Suprapubic skin (tissue), 4 donors: Measurements from ENCODE around the gene LRMDA. TPM values are rescaled to one million over a fixed set of nuclear protein-coding genes. Genes with fewer than 3 reads are reported as not detected.

ENCODE experiments used
- DNase-seq, 2 donors: peaks; one replicate each; pipeline ENCODE4 v3.0.0-alpha.2; 2019; ENCODE audit warnings: low spot score in 2 of 2
- H3K27ac ChIP-seq: fragments of 200-600 bp; sonication (generic); one replicate; pipeline ENCODE4 v1.5.1; 2019
- H3K27me3 ChIP-seq: fragments of 200-600 bp; sonication (generic); one replicate; pipeline ENCODE4 v1.5.1; 2019
- H3K36me3 ChIP-seq: fragments of 200-600 bp; sonication (generic); one replicate; pipeline ENCODE4 v1.5.1; 2019
- H3K4me1 ChIP-seq: fragments of 200-600 bp; sonication (generic); one replicate; pipeline ENCODE4 v1.5.1; 2019
- H3K4me3 ChIP-seq: fragments of 200-600 bp; sonication (generic); one replicate; pipeline ENCODE4 v1.5.1; 2019; ENCODE audit warnings: mild to moderate bottlenecking
- H3K9me3 ChIP-seq: fragments of 200-600 bp; sonication (generic); one replicate; pipeline ENCODE4 v1.5.1; 2019
- EP300 ChIP-seq: sonication (generic); formaldehyde crosslinking; IDR thresholded peaks from one replicate; pipeline ENCODE4 v1.6.1; 2017; ENCODE audit warnings: antibody characterized with exemption
- POLR2A ChIP-seq, 2 donors: fragments of 450-650 bp; IDR thresholded peaks; one replicate each; pipeline ENCODE4 v1.6.1; 2017; ENCODE audit warnings: antibody characterized with exemption in 2 of 2, mild to moderate bottlenecking in 2 of 2, moderate library complexity in 2 of 2
- POLR2AphosphoS5 ChIP-seq, 3 donors: sonication (generic); formaldehyde crosslinking; IDR thresholded peaks; one replicate each; pipeline ENCODE4 v1.6.1; 2017; ENCODE audit warnings: antibody characterized with exemption in 3 of 3
- WGBS: methylation state at CpG from one replicate; pipeline ENCODE4 v1.1.5; 2018; 5-methylcytosine and 5-hydroxymethylcytosine counted together
- total RNA-seq, 4 donors: library from RNA; depleted of rRNA; stranded (reverse); fragments of >200 nt; gene quantifications; one replicate each; pipeline ENCODE4 v1.1.0, GENCODE V29; 2016
- TF ChIP-seq, protein P1 (sequence below), 2 donors: fragments of 200-600 bp in 1 of 2; fragments of 450-650 bp in 1 of 2; sonication (generic) in 1 of 2; IDR thresholded peaks; one replicate each; pipeline ENCODE4 v1.5.1; 2016 to 2019; ENCODE audit warnings: antibody characterized with exemption in 2 of 2, mild to moderate bottlenecking in 1 of 2, moderate library complexity in 1 of 2

The LRMDA gene
- total RNA-seq, 4 donors from 2014 or later = 0.10 to 2.9 (median 1.9) TPM; not detected in 1

GRCh38 chr10:75505293-75505692, 73.9 kb downstream of the LRMDA start:
- DNase-seq = no peak
- Histone ChIP-seq H3K4me3 (no peak overlapping the region), H3K36me3 (no peaks in the 10 kb centered on the region), H3K4me1 (peaks cover 21% of the 10 kb centered on the region), H3K27me3 (no peaks in the 10 kb centered on the region), H3K27ac (no peak overlapping the region), H3K9me3 (no peaks in the 10 kb centered on the region)
- TF ChIP-seq POLR2A (IDR thresholded peaks at IDR 0.05) (no peak), EP300 (no peak), POLR2AphosphoS5 (IDR thresholded peaks at IDR 0.05) (no peak)
- TF ChIP-seq, protein P1, sequence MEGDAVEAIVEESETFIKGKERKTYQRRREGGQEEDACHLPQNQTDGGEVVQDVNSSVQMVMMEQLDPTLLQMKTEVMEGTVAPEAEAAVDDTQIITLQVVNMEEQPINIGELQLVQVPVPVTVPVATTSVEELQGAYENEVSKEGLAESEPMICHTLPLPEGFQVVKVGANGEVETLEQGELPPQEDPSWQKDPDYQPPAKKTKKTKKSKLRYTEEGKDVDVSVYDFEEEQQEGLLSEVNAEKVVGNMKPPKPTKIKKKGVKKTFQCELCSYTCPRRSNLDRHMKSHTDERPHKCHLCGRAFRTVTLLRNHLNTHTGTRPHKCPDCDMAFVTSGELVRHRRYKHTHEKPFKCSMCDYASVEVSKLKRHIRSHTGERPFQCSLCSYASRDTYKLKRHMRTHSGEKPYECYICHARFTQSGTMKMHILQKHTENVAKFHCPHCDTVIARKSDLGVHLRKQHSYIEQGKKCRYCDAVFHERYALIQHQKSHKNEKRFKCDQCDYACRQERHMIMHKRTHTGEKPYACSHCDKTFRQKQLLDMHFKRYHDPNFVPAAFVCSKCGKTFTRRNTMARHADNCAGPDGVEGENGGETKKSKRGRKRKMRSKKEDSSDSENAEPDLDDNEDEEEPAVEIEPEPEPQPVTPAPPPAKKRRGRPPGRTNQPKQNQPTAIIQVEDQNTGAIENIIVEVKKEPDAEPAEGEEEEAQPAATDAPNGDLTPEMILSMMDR (IDR thresholded peaks at IDR 0.05) = no peak
- 79% methylated on average over 1 of the region's 1 CpG for WGBS

- H3K4me1 ChIP-seq = peaks cover 21% of the 10 kb centered on the region
- no peaks in the 10 kb centered on the region for H3K36me3 ChIP-seq
- WGBS = 75% methylated on average over 3 of the region's 3 CpGs
- DNase-seq = no peak
- TF ChIP-seq EP300 (no peak), POLR2AphosphoS5 (IDR thresholded peaks at IDR 0.05) (no peak), POLR2A (IDR thresholded peaks at IDR 0.05) (no peak)
- TF ChIP-seq, protein P1 (IDR thresholded peaks at IDR 0.05) = no peak
- H3K9me3 ChIP-seq = no peaks in the 10 kb centered on the region
- H3K27ac ChIP-seq = no peak overlapping the region
- H3K4me3 ChIP-seq = no peak overlapping the region
- H3K27me3 ChIP-seq = no peaks in the 10 kb centered on the region
These were observed 74.5 kb downstream of the LRMDA start for GRCh38 chr10:75505840-75506506.

DNA sequence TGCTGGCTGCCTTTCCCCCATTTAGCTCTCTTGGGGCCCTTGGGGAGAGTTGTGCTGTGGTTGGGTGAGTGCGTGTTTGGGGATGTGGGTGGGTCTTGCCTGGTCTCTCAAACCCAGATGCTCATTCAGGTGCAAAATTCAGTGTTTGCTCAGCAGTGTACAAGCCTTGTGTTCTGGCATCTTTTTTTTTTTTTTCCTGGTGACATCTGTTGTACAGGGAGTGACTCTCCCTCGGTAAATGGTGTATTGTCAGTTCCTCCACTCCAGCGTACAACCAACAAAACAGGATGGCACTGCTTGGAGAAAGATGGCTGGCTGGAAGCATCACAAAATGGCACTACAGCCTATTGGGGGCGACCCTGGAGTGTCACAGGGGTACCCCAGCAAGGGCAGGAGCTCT, 75.5 kb downstream of the LRMDA start:
- WGBS = 76% methylated on average over 4 of the region's 4 CpGs
- Histone ChIP-seq H3K36me3 (no peaks in the 10 kb centered on the region), H3K27me3 (no peaks in the 10 kb centered on the region), H3K9me3 (no peaks in the 10 kb centered on the region), H3K4me3 (no peak overlapping the region), H3K27ac (no peak overlapping the region), H3K4me1 (peaks cover 21% of the 10 kb centered on the region)
- no peak for DNase-seq
- TF ChIP-seq POLR2A (IDR thresholded peaks at IDR 0.05) (no peak), POLR2AphosphoS5 (IDR thresholded peaks at IDR 0.05) (no peak), EP300 (no peak)
- TF ChIP-seq, protein P1 (IDR thresholded peaks at IDR 0.05) = no peak

- no peak for DNase-seq
- Histone ChIP-seq H3K4me3 (no peak overlapping the region), H3K4me1 (peaks cover 25% of the 10 kb centered on the region), H3K27me3 (no peaks in the 10 kb centered on the region), H3K9me3 (no peaks in the 10 kb centered on the region), H3K36me3 (no peaks in the 10 kb centered on the region), H3K27ac (peak overlapping the region; percentile 22)
- WGBS = 56% methylated on average over 3 of the region's 3 CpGs
- TF ChIP-seq EP300 (no peak), POLR2A (IDR thresholded peaks at IDR 0.05) (no peak), POLR2AphosphoS5 (IDR thresholded peaks at IDR 0.05) (no peak)
- TF ChIP-seq, protein P1 (IDR thresholded peaks at IDR 0.05) = no peak
These were observed 76.0 kb downstream of the LRMDA start for GRCh38 chr10:75507469-75507868.

GRCh38 chr10:75508239-75508813, 76.9 kb downstream of the LRMDA start:
- DNase-seq = no peak
- WGBS = 38% methylated on average over 2 of the region's 2 CpGs
- H3K27me3 ChIP-seq = no peaks in the 10 kb centered on the region
- no peaks in the 10 kb centered on the region for H3K9me3 ChIP-seq
- H3K4me1 ChIP-seq = peaks cover 32% of the 10 kb centered on the region
- no peaks in the 10 kb centered on the region for H3K36me3 ChIP-seq
- no peak for TF ChIP-seq POLR2AphosphoS5 (IDR thresholded peaks at IDR 0.05)
- TF ChIP-seq, protein P1 (IDR thresholded peaks at IDR 0.05) = no peak
- TF ChIP-seq EP300 = no peak
- no peak for TF ChIP-seq POLR2A (IDR thresholded peaks at IDR 0.05)
- peak overlapping the region; percentile 22 for H3K27ac ChIP-seq
- H3K4me3 ChIP-seq = no peak overlapping the region
